Ovary (tissue), 3 donors: ENCODE results near the gene UGDH.

Experiments used
- CTCF ChIP-seq, 3 donors: fragments of 450-650 bp in 2 of 3; fragments of 200-600 bp in 1 of 3; IDR thresholded peaks; one replicate each; pipeline versions ENCODE4 v1.5.1 to v1.8.0; 2016 to 2022; ENCODE audit warnings: antibody characterized with exemption in 3 of 3, mild to moderate bottlenecking in 1 of 3
- EP300 ChIP-seq: sonication (generic); formaldehyde crosslinking; IDR thresholded peaks from one replicate; pipeline ENCODE4 v1.6.1; 2017; ENCODE audit warnings: antibody characterized with exemption
- donor health status: DM: no; HTN: no; CAD: no.

GRCh38 chr4:39522068-39522467 lies 5.2 kb downstream of the UGDH start:
- no peak for TF ChIP-seq EP300
- no peak for TF ChIP-seq CTCF (IDR thresholded peaks at IDR 0.05)
